ENCODE results near the gene USP24.
"Not testable (repeated sequence)": the region's sequence is repeated elsewhere in the genome, so short reads cannot be mapped to it uniquely, and the experiment has no call there.

USP24 gene

DNA sequence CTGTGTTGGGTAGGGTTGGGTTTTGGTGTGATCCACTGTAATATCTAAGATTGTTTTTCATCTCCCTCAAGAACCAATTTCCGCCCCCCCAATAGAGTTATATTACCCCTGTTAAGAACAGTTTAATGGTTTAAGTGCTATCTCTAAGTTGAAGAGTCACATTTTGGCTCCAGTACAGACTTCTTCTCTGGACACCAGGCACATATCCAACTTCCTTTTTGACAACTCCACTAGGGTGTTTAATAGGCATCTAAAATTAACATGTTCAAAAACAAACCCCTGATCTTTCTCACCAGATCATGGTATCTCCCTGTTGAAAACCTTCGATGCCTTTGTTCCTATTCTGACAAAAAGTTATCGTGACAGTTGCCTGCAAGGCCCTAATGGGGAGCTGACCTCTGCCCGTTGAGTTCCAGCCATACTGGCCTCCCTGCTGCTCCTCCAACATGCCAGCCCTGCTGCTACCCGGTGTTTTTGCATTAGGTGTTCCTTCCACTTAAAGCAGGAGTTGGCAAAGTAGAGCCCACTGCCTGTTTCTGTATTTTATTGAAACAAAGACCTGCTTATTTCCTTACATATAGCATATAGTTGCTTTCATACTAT lies 18.6 kb downstream of the USP24 start:
- DNase-seq = no peak

DNA sequence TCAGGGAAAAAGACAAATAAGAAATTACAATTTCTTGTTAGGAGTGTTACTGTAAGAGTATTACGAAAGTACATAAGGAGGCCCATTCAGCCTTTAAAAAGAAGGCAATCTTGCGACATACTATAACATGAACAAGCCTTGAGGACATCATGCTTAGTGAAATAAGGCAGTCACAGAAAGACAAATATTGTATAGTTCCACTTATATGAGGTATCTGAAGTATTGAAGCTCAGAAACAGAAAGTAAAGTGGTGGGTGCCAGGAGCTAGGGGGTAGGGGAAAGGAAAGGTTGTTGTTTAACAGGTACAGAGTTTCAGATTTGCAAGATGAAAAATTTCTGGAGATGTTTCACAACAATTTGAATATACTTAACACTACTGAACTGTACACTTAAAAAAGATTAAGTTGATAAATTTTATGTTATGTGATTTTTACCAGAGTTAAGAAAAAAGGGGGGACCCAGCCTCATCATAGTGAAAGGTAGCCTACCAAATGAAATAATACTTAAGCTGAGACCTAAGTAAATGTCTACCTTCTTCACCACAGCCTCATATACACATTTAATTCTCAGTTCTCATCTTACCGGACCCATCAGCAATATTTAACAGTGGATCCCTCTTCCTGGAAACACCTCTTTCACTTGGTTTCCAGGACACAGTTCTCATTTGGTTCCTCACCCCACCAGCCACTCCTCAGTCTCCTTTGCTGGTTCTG lies 19.5 kb downstream of the USP24 start:
- DNase-seq = no peak

DNA sequence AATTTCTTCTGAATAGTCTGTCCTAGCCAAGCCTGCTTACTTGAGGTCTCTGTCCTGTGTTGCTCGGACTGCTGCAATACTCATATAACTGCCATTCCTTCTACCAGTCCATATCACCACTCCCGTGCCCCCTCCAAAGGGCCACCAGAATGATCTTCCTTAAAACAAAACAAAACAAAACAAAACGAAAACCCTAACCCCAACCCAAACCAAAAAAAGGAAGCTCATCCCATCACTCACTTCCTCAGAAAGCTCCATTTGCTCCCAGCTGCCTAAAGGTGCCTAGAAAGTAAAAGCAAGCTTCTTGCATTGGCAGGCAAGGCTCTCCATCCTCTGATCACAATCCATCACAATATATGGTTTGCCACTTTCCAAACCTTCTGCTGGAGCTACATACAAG lies 20.3 kb downstream of the USP24 start:
- DNase-seq = no peak

DNA sequence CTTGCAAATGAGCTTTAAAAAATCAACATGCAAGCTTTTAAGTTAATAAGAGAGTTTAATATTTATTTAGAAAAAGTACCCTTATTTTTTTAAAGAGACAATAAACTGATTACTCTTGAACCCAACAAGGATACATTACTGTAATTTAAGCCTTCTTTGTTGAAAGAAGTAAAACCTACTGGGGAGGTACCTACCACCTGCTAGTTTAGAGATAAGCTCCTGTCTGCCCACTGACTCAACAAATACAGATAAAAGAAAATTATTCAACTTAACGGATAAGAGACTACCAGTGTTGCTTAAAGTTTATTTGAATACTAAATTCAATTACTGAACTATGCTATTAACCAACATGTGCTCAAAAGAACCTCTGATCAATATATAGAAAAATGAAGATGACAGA lies 23.1 kb downstream of the USP24 start:
- no peak for DNase-seq

DNA sequence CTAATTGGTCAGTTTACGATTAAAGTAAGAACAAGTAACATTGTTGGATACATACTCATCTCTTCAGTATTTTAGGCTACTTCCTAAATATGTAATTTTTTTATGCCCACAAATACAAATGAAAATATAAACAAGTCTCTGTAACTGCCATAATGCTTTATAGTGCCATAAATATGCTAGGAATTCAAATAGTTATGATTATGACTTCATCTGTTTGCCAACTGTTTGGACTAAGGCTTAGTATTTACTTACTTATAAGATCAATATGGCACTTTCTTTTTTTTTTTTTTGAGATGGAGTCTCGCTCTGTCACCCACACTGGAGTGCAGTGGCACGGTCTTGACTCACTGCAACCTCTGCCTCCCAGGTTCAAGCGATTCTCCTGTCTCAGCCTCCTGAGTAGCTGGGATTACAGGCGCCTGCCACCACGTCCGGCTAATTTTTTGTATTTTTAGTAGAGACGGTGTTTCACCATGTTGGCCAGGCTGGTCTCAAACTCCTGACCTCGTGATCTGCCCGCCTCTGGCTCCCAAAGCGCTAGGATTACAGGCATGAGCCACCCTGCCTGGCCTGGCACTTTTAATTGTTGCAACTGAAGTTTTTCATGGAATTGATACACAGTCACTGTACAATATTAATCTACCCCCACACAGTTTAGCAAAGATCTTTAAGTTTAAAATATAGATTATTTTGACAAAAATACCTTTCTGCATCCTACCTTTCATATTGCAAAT lies 23.8 kb downstream of the USP24 start:
- not testable (repeated sequence) for DNase-seq

DNA sequence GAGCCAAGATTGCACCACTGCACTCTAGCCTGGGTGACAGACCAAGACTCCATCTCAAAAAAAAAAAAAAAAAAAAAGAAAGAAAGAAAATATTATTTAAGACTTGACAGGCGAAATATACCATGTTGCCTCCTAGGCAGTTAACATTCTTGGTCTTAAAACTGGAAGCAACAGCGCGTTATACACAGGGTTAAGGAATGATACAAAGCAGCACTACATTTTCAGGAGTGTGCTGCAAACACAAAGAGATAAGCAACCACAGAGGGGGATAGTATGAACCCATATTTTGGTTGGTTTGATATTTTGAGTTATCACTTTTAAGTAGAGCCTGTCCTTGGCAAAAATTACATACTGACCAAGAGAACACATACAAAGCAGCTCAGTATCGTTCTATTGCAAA lies 25.1 kb downstream of the USP24 start:
- no peak for DNase-seq

DNA sequence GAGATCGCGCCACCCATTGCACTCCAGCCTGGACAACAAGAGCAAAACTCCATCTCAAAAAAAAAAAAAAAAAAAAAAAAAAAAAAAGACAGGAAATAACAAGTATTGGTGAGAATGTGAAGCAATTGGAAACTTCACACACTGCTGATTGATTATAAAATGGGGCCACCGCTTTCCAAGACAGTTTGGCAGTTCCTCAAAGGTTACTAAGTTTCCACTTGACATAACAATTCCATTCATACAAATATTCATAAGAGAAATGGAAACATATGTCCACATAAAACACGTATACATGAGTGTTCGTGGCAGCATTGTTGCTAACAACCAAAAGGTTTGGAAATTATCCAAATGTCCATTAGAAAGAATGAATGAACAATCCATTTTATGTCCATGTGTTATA lies 26.3 kb downstream of the USP24 start:
- DNase-seq = no peak

DNA sequence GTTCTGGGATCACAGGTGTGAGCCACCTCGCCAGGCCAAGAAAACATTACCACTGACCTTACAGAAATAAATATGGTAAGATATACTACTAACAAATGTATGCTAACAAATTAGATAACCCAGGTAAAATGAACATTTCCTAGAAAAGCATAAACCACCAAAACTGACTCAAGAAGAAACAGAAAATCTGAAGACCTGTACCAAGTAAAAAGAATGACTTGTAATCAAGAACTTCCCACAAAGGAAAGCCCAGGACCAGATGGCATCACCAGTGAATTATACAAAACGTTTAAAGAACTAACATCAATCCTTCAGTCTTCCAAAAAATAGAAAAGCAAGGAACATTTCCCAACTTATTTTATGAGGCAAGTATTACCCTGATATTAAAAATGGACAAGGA lies 29.3 kb downstream of the USP24 start:
- no peak for DNase-seq

DNA sequence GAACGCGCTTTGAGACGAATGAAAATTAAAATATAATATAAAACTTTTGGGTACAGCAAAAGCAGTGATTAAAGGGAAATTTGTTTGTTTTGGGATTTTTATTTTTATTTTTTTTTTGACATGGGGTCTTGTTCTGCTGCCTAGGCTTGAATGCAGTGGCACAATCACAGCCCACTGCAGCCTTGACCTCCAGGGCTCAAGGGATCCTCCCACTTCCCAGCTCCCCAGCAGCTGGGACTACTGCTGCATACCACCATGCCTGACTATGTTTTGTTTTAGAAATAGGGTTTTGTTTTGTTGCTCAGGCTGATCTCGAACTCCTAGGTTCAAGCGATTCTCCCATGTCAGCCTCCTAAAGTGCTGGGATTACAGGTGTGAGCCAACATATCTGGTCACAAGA lies 30.3 kb downstream of the USP24 start:
- DNase-seq = no peak

DNA sequence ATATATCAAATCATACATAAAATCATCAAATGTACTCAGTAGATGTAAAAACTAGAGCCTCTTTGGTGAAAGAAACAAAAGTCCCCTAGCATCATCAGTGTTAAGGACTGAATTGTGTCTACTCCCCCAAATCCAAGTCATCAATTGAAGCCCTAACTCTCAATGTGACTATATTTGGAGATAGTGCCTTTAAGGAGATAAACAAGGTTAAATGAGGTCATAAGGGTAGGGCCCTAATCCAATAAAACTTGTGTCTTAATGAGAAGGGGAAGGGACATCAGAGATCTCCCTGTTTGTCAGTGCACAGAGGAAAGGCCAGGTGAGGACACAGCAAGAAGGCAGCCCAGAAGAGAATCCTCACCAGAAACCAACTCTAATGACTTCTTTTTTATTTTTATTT lies 33.5 kb downstream of the USP24 start:
- DNase-seq = no peak

DNA sequence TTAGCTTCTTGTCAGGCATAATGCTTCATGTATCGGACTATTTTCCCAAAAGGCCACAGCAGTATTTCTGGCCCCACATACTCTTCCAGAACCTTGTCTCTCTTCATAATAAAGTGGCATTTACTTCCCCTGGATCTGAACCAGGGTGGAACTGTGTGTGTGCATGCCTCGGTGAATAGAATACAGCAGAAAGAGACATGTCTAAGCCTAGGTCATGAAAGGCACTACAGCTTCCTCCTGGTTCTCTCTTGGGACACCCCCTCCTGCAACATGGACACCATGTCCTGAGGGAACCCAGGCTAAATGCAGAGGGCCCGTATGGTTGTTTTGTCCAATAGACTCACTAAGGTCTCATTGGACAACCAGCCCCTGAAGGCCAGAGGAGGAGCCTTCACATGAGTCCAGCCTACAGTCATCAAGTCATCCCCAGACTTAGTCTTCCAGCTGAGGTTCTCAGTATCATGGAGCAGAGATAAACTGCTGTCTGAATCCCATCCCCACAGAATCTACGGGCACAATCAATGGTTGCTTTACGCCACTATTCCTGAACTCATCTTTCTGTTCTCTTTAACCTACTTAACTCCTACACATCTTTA lies 35.0 kb downstream of the USP24 start:
- DNase-seq = no peak

DNA sequence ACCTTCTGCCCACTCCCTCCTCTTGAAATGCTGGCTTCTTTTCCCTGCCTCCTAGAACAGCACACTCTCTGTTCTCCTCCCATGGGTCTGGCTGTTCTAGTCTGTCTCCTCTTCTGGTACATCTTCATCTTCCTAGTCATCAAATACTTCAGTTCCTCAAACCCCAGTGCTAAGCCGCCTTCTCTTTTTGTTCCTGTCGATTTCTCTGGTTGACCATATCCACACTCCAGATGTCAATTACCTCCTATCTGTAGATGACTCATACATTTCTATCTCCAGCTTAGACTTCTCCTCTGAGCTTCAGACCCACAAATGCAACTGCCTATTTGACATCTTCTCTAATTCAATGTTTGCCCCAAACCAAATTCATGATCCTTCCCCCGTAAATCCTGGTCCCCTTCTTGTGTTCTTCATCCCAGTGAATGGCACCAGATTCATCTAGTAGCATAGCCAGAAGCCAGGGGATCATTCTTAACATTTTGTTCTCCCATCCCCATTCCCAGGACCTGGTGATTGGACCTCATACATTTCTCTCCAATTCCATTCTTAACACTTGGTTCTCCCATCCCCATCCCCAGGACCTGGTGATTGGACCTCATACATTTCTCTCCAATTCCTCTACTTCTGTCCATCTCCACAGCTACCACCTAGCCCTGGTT lies 35.9 kb downstream of the USP24 start:
- no peak for DNase-seq

DNA sequence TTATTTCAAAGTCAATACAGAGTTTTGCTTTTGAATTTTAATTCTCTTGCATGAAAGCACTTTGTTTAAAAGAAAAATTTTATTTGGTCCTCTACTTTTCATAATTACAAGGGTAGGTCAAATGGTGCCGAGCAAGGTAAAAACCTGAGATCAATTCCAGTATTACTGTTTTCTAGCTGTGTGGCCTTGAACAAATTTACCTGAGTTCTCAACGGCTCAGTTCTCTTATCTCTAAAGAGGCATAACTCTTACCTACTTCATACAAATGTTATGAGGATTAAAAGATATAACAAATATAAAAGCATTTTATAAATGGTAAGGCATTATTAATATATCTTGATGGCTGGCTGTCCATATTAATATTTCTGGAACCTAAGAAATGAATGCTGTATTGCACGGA lies 42.5 kb downstream of the USP24 start:
- no peak for DNase-seq

DNA sequence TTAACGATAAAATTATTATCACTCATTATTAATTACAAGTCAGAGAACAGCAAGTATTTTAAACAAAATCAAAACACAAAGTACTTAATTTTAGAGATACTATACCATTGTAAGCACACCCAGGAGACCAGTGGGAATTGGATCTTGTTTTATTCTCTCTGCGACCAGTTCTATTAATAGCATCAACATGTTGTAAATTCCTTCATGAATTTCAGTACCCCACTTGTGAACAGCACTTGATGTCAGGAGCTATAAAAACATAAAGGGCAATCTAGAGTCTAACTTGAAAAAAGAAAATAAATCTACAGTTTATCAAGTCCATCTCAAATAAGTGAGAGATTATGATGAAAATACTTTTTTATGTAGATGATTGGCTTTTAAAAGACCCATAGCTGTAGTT lies 42.9 kb downstream of the USP24 start:
- no peak for DNase-seq

DNA sequence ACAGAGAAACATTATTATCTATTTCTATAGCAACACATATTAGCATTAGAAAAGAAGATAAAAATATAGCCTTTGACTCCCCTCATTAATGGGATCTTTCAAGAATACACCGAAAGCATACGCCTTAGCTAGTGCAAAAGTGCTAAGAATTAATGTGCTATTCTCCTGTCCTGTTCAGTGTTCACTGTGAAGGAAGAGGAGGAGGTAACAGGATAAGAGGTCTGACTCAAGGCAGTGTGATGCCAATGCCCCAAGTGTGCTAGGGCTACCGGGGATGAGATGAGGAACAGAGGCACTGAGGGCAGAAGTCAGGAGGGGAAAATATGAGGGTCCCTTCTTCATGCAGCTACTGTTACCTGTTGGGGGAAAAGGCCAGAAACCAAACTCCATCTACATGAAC lies 43.5 kb downstream of the USP24 start:
- no peak for DNase-seq

DNA sequence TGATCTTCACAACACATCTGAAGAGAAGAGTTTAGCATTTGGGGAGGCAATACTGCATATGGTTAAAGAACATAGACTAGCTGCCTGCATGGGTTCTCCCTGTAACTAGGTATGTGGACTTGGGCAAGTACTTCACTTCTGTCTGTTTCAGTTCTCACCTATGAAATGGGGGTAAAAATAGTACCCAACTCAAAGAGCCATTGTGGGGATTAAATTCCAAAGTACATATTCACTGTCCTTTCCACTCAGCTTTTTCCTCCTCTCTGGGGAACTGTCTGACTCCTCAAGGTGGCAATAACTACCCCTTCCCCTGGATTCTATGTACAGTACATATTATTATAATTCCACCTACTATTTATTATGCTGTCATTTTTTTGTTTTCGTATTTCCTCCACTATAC lies 44.7 kb downstream of the USP24 start:
- DNase-seq = no peak

DNA sequence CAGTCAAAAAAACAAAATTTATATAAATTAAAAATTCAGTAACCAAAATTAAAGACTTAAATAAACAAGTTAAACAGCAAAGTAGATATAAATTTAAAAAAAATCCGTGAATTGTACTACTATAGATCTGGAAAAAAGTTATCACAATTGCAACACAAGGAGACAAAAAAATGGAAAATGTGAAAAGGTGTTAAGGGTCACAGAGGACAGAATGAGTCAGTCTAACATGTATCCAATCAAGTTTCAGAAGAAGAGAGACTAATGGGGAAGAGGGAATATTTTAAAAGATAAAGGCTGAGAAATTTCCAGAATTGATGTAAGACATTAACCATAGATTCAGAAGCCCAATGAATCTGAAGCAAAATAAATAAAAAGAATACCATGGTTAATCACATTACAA lies 46.0 kb downstream of the USP24 start:
- DNase-seq = no peak

DNA sequence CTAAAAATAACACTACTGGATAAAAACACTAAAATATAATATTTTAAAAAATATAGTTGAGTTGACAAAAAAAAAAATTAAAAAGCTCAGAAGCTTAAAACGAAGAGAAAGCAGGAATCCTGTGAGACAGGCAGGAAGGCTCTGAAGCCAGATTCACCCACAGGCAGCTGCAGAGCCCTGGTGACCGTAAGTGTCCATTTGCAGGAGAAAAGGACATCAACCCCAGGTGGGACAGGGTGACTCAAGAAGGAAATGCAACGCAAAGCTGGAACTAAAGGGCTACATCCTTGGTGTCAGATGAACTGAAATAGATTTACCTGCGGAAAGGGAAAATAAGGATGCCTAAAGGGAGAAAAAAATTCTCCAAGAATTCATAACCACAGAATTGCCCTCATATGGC lies 46.8 kb downstream of the USP24 start:
- no peak for DNase-seq

DNA sequence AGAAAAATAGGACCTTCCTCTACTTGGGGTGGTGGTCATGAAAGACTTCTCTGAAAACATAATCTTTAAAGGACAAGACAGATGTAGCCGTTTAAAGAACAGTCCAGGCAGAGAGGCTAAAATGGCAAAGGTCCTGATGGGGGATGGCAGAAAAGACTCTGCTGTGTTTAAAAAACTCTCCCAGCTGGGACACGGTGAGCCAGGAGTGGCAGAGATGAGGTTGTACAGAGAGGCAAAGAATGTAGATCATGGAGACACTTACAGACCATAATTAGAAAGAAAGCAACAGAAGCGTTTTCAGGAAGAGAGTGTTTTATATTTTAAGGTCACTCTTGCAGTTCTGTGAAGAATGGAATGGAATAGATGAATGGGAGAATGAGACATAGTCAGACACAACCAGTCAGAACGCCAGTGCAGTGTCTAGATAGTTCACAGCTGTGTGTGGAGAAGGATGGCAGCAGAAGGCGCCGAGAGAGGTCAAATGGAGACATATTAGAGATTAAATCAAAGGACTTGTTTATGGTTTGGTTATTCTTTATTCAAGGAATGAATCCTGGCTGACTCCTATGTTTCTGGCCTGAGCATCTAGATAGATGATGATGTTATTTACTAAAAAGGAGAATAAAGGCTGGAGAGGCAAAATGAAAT lies 47.8 kb downstream of the USP24 start:
- DNase-seq = no peak

DNA sequence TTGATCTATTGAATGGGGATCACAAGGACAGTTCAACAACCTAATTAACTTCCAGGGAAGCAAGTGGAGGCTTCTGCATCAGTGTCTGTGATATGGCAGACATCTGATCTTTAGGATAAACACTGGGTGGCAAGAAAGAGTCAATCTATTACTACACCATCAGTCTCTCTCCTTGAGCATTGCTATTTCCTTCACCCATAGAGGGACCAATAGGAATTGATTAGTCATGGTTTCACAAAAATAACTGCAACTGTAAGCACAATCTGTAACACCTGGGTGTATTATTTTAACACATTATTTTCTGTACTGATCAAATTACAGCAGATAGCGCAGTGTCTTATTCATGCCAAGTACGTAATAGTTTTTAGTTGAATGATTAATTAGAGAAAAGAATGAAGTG lies 50.3 kb downstream of the USP24 start:
- no peak for DNase-seq

DNA sequence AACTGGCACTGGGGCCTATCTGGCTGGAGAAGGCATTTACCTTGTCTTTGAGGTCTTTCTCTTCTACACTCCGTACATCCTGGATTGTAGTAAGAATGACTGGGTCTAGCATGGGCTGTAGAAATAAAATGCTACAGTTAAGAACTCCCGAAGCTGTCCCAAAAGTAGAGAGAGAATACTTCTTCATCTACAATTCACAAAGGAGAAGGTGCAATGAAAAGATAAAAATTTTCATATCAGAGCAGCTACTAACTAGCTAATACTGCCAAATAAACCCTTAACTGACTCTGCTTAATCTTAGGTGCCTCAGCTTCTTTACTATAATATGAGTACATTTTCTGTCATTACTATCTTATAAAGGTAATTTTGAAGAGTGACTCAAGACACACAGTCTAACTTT lies 55.6 kb downstream of the USP24 start:
- DNase-seq = no peak

DNA sequence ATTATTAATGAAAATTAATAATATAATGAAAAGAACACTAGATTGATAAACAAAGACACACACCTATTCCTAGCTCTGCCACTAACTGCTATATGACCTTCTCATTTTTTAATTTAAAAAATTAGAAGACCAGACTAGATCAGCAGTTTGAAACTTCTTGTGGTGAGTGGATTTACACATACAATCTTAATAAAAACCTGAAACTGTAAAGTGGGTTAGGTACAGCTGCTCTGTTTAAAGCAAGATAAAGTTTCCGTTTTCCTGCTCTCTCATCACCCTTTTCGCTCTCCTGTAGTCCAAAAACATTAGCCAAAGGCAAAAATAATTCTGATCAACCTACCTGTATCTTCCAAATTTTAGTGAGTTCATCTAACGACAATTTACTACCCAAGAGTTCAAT lies 58.6 kb downstream of the USP24 start:
- DNase-seq = no peak

DNA sequence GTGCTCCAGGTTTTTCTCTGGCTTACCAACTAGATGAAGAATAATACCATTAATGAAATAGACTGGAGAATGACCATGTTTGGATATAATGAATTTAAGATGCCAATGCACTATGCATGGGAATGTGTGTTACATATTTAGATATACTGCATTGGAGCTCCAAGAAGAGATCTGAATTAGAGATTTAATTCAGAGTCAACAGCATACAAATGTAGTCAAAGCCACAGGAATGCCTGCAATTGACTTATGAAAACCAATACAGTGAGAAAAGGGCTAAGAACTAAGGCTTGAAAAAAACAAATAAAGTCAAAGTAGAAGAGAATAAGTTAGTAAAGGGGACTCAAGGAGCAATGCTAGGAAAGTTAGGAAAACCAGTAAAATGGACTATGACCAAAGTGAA lies 59.1 kb downstream of the USP24 start:
- no peak for DNase-seq
